ENCODE measurements around the gene ZNF785. TPM values are rescaled to one million over a fixed set of nuclear protein-coding genes. Genes with fewer than 3 reads are reported as not detected.

The ZNF785 gene
- total and polyA plus RNA-seq, 2 donors (not counting 1 experiment from before 2014, with no cell fraction given): 12.2 to 39.7 TPM

GRCh38 chr16:30552956-30553355 is 32.5 kb downstream of the ZNF785 start:
- no peak for ATAC-seq (ENCODE audit: low read depth)
- no peak overlapping the region for H3K4me3 Mint-ChIP-seq
- TF ChIP-seq EZH2 (IDR thresholded peaks at IDR 0.05; ENCODE audit: borderline replicate concordance, insufficient read depth, low read depth, low read length, poor library complexity, severe bottlenecking) (no peak), CTCF (IDR thresholded peaks at IDR 0.05) (no peak)
- Histone ChIP-seq H4K20me1 (ENCODE audit: control insufficient read depth, insufficient read depth, low read length, poor library complexity, severe bottlenecking) (no peaks in the 10 kb centered on the region), H3K4me3 (ENCODE audit: control extremely low read depth in 1 of 5, extremely low read depth in 1 of 5, insufficient read depth in 1 of 5, low read depth in 2 of 5, low read length in 4 of 5) (no peak overlapping the region), H3K4me1 (ENCODE audit: control insufficient read depth in 2 of 2, insufficient read depth in 2 of 2, low read length in 2 of 2) (peaks cover 6 to 17% of the 10 kb centered on the region in 2 donors), H3K9ac (ENCODE audit: low read length) (no peak overlapping the region), H3K4me2 (replicated peaks; ENCODE audit: low read depth, low read length, poor library complexity, severe bottlenecking) (no peak overlapping the region), H2AFZ (ENCODE audit: insufficient read depth, low read depth, low read length, poor library complexity, severe bottlenecking) (no peak overlapping the region), H3K9me3 (ENCODE audit: control extremely low read depth in 1 of 3, control insufficient read depth in 2 of 3, insufficient read depth in 1 of 3, low read length in 2 of 3) (no peaks in the 10 kb centered on the region), H3K79me2 (ENCODE audit: control insufficient read depth, insufficient read depth, low read length) (peaks cover 75% of the 10 kb centered on the region), H3K27me3 (replicated peaks in 1 of 4; ENCODE audit: control extremely low read depth in 1 of 4, control insufficient read depth in 3 of 4, insufficient read depth in 4 of 4, low read length in 3 of 4) (no peaks in the 10 kb centered on the region), H3K27ac (ENCODE audit: low read length in 2 of 2) (peak overlapping the region in 1 of 2 donors; percentile 35), H3K36me3 (replicated peaks in 1 of 2; ENCODE audit: control extremely low read depth in 1 of 2, control insufficient read depth in 1 of 2, extremely low read depth in 1 of 2, insufficient read depth in 2 of 2, low read length in 1 of 2) (peaks cover 0 to 17% of the 10 kb centered on the region in 2 experiments)
- no peaks in the 10 kb centered on the region for H3K9me3 Mint-ChIP-seq (ENCODE audit: insufficient read depth)
- H3K27ac Mint-ChIP-seq: peak overlapping the region; percentile 41
- no peaks in the 10 kb centered on the region for H3K27me3 Mint-ChIP-seq
- POLR2A ChIA-PET: interaction anchor here (0.7 kb wide), 1 partner anchor 89 kb away, joined by 3 read pairs; no protein-coding TSS in a partner anchor
- 93% methylated on average over 4 of the region's 4 CpGs for WGBS (ENCODE audit: insufficient coverage)
- H3K4me1 Mint-ChIP-seq: peaks cover 23% of the 10 kb centered on the region
- CTCF ChIA-PET: interaction anchor here (0.7 kb wide), 1 partner anchor 54 kb away, joined by 3 read pairs; no protein-coding TSS in a partner anchor
- no peak for DNase-seq
- intact Hi-C loops (cut with micrococcal nuclease): no loop called here

- no peak overlapping the region for H2AFZ ChIP-seq (ENCODE audit: insufficient read depth, low read depth, low read length, poor library complexity, severe bottlenecking)
- peaks cover 23% of the 10 kb centered on the region for H3K4me1 Mint-ChIP-seq
- H3K36me3 ChIP-seq (replicated peaks in 1 of 2; ENCODE audit: control extremely low read depth in 1 of 2, control insufficient read depth in 1 of 2, extremely low read depth in 1 of 2, insufficient read depth in 2 of 2, low read length in 1 of 2): peaks cover 0 to 17% of the 10 kb centered on the region in 2 experiments
- peaks cover 77% of the 10 kb centered on the region for H3K79me2 ChIP-seq (ENCODE audit: control insufficient read depth, insufficient read depth, low read length)
- no peak overlapping the region for H3K4me3 ChIP-seq (ENCODE audit: control extremely low read depth in 1 of 5, extremely low read depth in 1 of 5, insufficient read depth in 1 of 5, low read depth in 2 of 5, low read length in 4 of 5)
- no peak overlapping the region for H3K27ac Mint-ChIP-seq
- CTCF ChIA-PET: no interaction called here
- intact Hi-C loops (cut with micrococcal nuclease): no loop called here
- no peak for ATAC-seq (ENCODE audit: low read depth)
- H3K4me2 ChIP-seq (replicated peaks; ENCODE audit: low read depth, low read length, poor library complexity, severe bottlenecking): no peak overlapping the region
- no peak overlapping the region for H3K4me3 Mint-ChIP-seq
- WGBS (ENCODE audit: insufficient coverage): 100% methylated on average over 3 of the region's 3 CpGs
- H3K27me3 Mint-ChIP-seq: no peaks in the 10 kb centered on the region
- H3K4me1 ChIP-seq (ENCODE audit: control insufficient read depth in 2 of 2, insufficient read depth in 2 of 2, low read length in 2 of 2): peaks cover 0 to 9% of the 10 kb centered on the region in 2 donors
- H3K27me3 ChIP-seq (replicated peaks in 1 of 4; ENCODE audit: control extremely low read depth in 1 of 4, control insufficient read depth in 3 of 4, insufficient read depth in 4 of 4, low read length in 3 of 4): no peaks in the 10 kb centered on the region
- H3K9ac ChIP-seq (ENCODE audit: low read length): no peak overlapping the region
- H3K9me3 Mint-ChIP-seq (ENCODE audit: insufficient read depth): no peaks in the 10 kb centered on the region
- H3K9me3 ChIP-seq (ENCODE audit: control extremely low read depth in 1 of 3, control insufficient read depth in 2 of 3, insufficient read depth in 1 of 3, low read length in 2 of 3): no peaks in the 10 kb centered on the region
- TF ChIP-seq CTCF (IDR thresholded peaks at IDR 0.05) (no peak), EZH2 (IDR thresholded peaks at IDR 0.05; ENCODE audit: borderline replicate concordance, insufficient read depth, low read depth, low read length, poor library complexity, severe bottlenecking) (no peak)
- H3K27ac ChIP-seq (ENCODE audit: low read length in 2 of 2): no peak overlapping the region
- no peak for DNase-seq
- no peaks in the 10 kb centered on the region for H4K20me1 ChIP-seq (ENCODE audit: control insufficient read depth, insufficient read depth, low read length, poor library complexity, severe bottlenecking)
- POLR2A ChIA-PET: no interaction called here
These were observed 33.7 kb downstream of the ZNF785 start for GRCh38 chr16:30551781-30552180.

Data from B cell (primary cell).